Osteoblast (primary cell): ENCODE results near the gene GPR132. TPM values are rescaled to one million over a fixed set of nuclear protein-coding genes. Genes with fewer than 3 reads are reported as not detected.

Source experiments
- DNase-seq: peaks from one replicate; pipeline ENCODE4 v3.0.0; 2011; ENCODE audit warnings: low spot score, mixed read lengths; ENCODE audit not compliant: insufficient read length; ENCODE audit errors: missing footprints
- H2AFZ ChIP-seq: 2 replicates; pipeline ENCODE4 v1.6.0; 2011; ENCODE audit warnings: mild to moderate bottlenecking, low read length
- H3K27ac ChIP-seq: 2 replicates; pipeline ENCODE4 v1.5.1; 2011; ENCODE audit warnings: mild to moderate bottlenecking, low read depth, low read length, moderate library complexity
- H3K27me3 ChIP-seq: 2 replicates; pipeline ENCODE4 v1.6.0; 2012; ENCODE audit warnings: mild to moderate bottlenecking, control low read depth, inconsistent platforms, low read length, moderate library complexity; ENCODE audit not compliant: insufficient read depth
- H3K36me3 ChIP-seq: 2 replicates; pipeline ENCODE4 v1.5.1; 2011; ENCODE audit warnings: mild to moderate bottlenecking, low read length, control low read depth, moderate library complexity; ENCODE audit not compliant: insufficient read depth
- H3K4me1 ChIP-seq: 2 replicates; pipeline ENCODE4 v1.5.1; 2011; ENCODE audit warnings: mild to moderate bottlenecking, low read length, control low read depth, moderate library complexity; ENCODE audit not compliant: insufficient read depth
- H3K4me2 ChIP-seq: 2 replicates; pipeline ENCODE4 v1.6.0; 2011; ENCODE audit warnings: mild to moderate bottlenecking, low read length; ENCODE audit not compliant: insufficient read depth
- H3K4me3 ChIP-seq: fragments of 200-600 bp; sonication (generic); 3 replicates; pipeline ENCODE4 v1.5.1; 2012; ENCODE audit warnings: mild to moderate bottlenecking, low read length, inconsistent platforms; ENCODE audit not compliant: insufficient read depth
- H3K79me2 ChIP-seq: 2 replicates; pipeline ENCODE4 v1.6.0; 2012; ENCODE audit warnings: mild to moderate bottlenecking, low read length, control low read depth, inconsistent platforms; ENCODE audit not compliant: insufficient read depth
- H3K9me3 ChIP-seq: 2 replicates; pipeline ENCODE4 v1.5.1; 2011; ENCODE audit warnings: low read depth, low read length, control low read depth
- H4K20me1 ChIP-seq: 2 replicates; pipeline ENCODE4 v1.6.0; 2012; ENCODE audit warnings: mild to moderate bottlenecking, low read length, control low read depth; ENCODE audit not compliant: insufficient read depth
- total RNA-seq: library from RNA; depleted of rRNA; stranded (reverse); fragments of >200 nt; gene quantifications from 2 replicates; pipeline ENCODE4 v1.2.3, GENCODE V29; 2012
- TF ChIP-seq, protein P1 (sequence below): IDR thresholded peaks from 2 replicates; pipeline ENCODE4 v1.5.1; 2011; ENCODE audit warnings: mild to moderate bottlenecking, low read depth, low read length, moderate library complexity; ENCODE audit errors: extremely low read depth

GPR132 gene
- total RNA-seq, 1 donor = under 0.01 TPM

DNA sequence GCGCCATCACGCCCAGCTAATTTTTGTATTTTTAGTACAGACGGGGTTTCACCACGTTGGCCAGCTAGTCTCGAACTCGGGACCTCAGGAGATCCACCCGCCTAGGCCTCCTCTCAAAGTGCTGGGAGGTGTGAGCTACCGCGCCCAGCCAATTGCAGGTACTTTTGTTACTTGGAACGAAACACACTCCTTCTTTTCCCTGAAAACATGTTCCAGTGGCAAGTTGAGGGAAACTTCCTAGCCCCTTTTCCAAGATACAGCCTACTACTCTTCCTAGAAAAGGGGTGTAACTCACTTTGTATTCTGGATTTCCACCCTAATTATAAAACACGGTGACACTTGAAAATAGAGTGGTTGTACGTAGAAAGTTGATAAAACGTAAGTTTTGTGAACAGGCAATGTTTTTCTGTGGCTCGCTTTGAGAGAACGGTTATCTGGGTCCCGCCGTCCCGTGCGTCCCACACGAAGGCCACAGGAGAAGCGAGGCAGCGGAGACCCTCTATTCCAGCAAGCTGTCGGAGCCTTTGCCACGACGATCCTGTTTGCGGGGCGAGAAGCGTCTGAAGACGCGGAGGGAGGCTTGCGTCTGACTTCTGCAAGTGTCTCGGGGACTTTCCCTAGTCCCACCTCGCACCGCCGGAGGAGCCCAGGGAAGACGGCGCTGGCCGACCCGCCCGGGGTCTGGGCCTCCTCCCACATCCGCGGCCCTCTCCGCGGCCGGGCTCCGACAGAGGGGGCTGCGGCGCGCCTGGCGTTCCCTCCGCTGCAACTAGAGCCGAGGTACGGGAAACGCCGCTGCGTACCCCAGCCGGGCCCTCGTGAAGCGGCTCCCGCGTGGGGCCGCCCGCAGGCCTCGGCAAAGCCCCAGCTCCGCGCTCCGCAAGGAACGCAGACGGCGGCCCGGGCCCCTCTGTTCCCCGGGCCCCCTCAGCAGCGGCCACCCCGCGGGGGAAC, 45.1 kb downstream of the GPR132 start:
- Histone ChIP-seq H3K4me1 (peaks cover 51% of the 10 kb centered on the region), H3K27me3 (no peaks in the 10 kb centered on the region), H3K4me2 (peak overlapping the region; percentile 93), H3K4me3 (peak overlapping the region; percentile 83), H3K9me3 (no peaks in the 10 kb centered on the region), H3K36me3 (no peaks in the 10 kb centered on the region), H3K27ac (peak overlapping the region; percentile 69), H3K79me2 (peaks cover 68% of the 10 kb centered on the region), H2AFZ (peak overlapping the region; percentile 91), H4K20me1 (peaks cover 4% of the 10 kb centered on the region)
- TF ChIP-seq, protein P1, sequence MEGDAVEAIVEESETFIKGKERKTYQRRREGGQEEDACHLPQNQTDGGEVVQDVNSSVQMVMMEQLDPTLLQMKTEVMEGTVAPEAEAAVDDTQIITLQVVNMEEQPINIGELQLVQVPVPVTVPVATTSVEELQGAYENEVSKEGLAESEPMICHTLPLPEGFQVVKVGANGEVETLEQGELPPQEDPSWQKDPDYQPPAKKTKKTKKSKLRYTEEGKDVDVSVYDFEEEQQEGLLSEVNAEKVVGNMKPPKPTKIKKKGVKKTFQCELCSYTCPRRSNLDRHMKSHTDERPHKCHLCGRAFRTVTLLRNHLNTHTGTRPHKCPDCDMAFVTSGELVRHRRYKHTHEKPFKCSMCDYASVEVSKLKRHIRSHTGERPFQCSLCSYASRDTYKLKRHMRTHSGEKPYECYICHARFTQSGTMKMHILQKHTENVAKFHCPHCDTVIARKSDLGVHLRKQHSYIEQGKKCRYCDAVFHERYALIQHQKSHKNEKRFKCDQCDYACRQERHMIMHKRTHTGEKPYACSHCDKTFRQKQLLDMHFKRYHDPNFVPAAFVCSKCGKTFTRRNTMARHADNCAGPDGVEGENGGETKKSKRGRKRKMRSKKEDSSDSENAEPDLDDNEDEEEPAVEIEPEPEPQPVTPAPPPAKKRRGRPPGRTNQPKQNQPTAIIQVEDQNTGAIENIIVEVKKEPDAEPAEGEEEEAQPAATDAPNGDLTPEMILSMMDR = no peak
- DNase-seq = peak; percentile 82

DNA sequence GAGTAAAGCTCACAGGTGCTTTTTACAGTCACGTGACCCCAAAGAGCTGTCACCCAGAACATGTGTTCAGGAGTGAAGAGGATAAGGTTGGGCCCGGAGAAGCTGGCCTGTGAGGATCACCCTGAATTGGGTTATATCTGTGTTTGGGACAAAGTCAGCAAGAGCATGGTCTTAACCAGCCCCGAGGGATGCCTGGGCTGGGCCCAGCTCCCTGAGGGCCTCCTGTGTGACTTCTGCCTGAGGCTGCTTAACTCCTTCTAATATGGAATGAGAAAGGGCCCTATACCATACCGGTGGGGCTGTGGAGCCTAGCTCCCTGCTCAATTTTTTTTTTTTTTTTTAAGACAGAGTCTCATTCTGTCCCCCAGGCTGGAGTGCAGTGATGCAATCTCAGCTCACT, 46.8 kb downstream of the GPR132 start:
- H2AFZ ChIP-seq = no peak overlapping the region
- H3K27ac ChIP-seq = no peak overlapping the region
- H4K20me1 ChIP-seq = peaks cover 4% of the 10 kb centered on the region
- peaks cover 39% of the 10 kb centered on the region for H3K4me1 ChIP-seq
- no peaks in the 10 kb centered on the region for H3K9me3 ChIP-seq
- TF ChIP-seq, protein P1 = no peak
- H3K79me2 ChIP-seq = peaks cover 85% of the 10 kb centered on the region
- peak overlapping the region; percentile 25 for H3K4me2 ChIP-seq
- no peaks in the 10 kb centered on the region for H3K27me3 ChIP-seq
- no peaks in the 10 kb centered on the region for H3K36me3 ChIP-seq
- H3K4me3 ChIP-seq = no peak overlapping the region
- peak; percentile 53 for DNase-seq

DNA sequence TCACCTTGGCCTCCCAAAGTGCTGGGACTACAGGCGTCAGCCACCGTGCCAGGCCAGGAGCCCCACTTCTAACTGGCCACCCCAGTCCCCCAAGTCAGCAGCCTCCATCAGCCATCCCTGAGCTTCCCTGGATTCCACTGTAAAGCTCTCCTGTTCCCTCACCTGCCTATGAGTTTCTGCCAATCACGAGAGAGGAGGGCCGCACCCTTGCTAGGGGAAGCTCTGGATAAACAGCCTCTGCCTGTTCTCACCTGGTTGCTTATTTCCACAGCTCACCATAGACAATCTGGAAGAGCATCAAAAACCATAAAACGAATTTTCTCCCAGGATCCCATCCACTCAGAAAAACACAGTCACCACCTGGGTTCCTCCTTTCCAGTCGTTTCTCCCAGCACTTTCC, 49.3 kb downstream of the GPR132 start:
- Histone ChIP-seq H3K4me1 (peaks cover 27% of the 10 kb centered on the region), H3K79me2 (peaks cover 99% of the 10 kb centered on the region), H2AFZ (no peak overlapping the region), H3K4me3 (no peak overlapping the region), H3K9me3 (no peaks in the 10 kb centered on the region), H3K27ac (no peak overlapping the region), H4K20me1 (peaks cover 4% of the 10 kb centered on the region), H3K4me2 (no peak overlapping the region), H3K27me3 (no peaks in the 10 kb centered on the region), H3K36me3 (peaks cover 5% of the 10 kb centered on the region)
- no peak for DNase-seq
- TF ChIP-seq, protein P1 = no peak

DNA sequence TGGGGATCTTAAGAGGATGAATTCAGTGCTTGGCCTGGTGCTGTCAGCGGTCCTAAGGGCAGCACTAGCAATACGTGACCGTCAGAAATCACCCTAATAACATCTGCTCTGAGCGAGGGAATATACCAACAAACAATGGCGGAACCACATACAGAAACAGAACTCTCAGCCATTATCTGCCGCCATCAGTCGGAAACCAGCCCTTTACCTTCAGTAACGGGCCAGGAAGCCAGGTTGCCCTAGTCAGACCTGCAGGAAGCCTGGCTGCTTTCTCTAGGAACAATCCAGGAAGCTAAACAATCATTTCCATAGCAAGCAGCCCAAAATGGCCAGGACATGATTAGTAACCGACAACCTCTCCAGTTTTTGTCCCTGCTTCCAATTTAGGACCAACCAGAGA, 50.0 kb downstream of the GPR132 start:
- DNase-seq = no peak
- Histone ChIP-seq H4K20me1 (peaks cover 4% of the 10 kb centered on the region), H3K27ac (no peak overlapping the region), H3K4me1 (peaks cover 27% of the 10 kb centered on the region), H3K36me3 (peaks cover 12% of the 10 kb centered on the region), H3K27me3 (no peaks in the 10 kb centered on the region), H3K9me3 (no peaks in the 10 kb centered on the region), H2AFZ (no peak overlapping the region), H3K4me2 (no peak overlapping the region), H3K79me2 (peaks cover 99% of the 10 kb centered on the region), H3K4me3 (no peak overlapping the region)
- TF ChIP-seq, protein P1 = no peak
